ENCODE results near the gene DLL4. TPM values are rescaled to one million over a fixed set of nuclear protein-coding genes. Genes with fewer than 3 reads are reported as not detected.

DLL4 gene
- total RNA-seq, 2 donors from 2014 or later: 0.20 to 0.64 TPM

GRCh38 chr15:40943764-40944365, 14.7 kb downstream of the DLL4 start:
- H3K27ac Mint-ChIP-seq: no peak overlapping the region
- H3K4me3 Mint-ChIP-seq: no peak overlapping the region
- WGBS, 2 experiments (ENCODE audit: insufficient coverage in 1 of 2, insufficient read length in 1 of 2): 86 to 92% methylated on average over 6 to 9 of the region's 9 CpGs

DNA sequence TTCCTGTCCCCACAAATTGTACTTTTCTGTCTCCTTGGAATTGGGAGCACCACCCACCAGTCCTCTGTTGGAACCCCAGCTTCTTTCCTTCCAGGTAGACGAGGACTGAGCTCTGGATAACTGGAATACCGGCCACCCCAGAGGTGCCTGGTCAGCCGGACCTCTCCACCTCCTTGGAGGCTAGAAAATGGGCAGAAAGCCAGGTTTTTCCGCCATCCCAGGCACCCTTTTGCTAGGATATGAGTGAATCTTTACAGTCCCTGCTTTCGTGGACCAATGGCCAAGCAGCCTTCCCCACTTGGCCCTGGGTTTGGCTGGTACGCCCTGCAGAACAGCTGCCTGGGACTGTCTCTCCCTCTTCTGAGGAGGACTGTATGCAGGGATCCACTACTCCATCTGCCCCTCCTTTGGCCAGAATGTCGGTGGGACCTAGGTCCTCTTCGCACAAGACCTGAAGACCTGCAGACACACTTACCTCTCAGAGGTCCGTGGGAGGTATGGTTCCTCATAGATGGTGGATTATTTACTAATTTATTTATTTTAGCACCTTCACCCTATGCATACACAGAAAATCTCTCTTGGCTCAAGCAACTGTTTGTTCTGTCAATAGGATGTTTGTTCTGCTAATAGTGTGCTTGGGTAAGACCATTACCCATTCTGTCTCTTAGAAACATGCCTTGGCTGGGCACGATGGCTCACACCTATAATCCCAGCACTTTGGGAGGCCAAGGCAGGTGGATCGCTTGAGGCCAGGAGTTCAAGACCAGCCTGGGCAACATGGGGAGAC, 15.6 kb downstream of the DLL4 start:
- H3K27ac ChIP-seq (ENCODE audit: low read depth, low read length): no peak overlapping the region
- H3K9me3 Mint-ChIP-seq: no peaks in the 10 kb centered on the region

More at GRCh38 chr15:40943764-40944365, 14.7 kb downstream of the DLL4 start:
- Histone ChIP-seq H3K9ac (ENCODE audit: extremely low read depth, low read length, poor library complexity, severe bottlenecking) (no peak overlapping the region), H3K9me3 (ENCODE audit: control insufficient read depth, low read length) (no peaks in the 10 kb centered on the region), H3K27me3 (ENCODE audit: control insufficient read depth, insufficient read depth, low read length, poor library complexity, severe bottlenecking) (peaks cover 16% of the 10 kb centered on the region), H3K36me3 (ENCODE audit: control insufficient read depth, insufficient read depth, low read length) (no peaks in the 10 kb centered on the region), H3K4me3 (ENCODE audit: low read length) (no peak overlapping the region), H3K27ac (ENCODE audit: low read depth, low read length) (no peak overlapping the region), H3K4me1 (ENCODE audit: control insufficient read depth, insufficient read depth, low read length) (no peaks in the 10 kb centered on the region)
- no peaks in the 10 kb centered on the region for H3K36me3 Mint-ChIP-seq (ENCODE audit: low read depth)
- peaks cover 18% of the 10 kb centered on the region for H3K4me1 Mint-ChIP-seq
- peaks cover 78% of the 10 kb centered on the region for H3K27me3 Mint-ChIP-seq (ENCODE audit: insufficient read depth)
- no peaks in the 10 kb centered on the region for H3K9me3 Mint-ChIP-seq
- DNase-seq: no peak
- TF ChIP-seq CTCF (conservative IDR thresholded peaks at IDR 0.05): no peak

More for the DNA sequence above, 15.6 kb downstream of the DLL4 start:
- H3K4me1 ChIP-seq (ENCODE audit: control insufficient read depth, insufficient read depth, low read length): no peaks in the 10 kb centered on the region
- DNase-seq: no peak
- Mint-ChIP-seq H3K27ac (no peak overlapping the region), H3K4me1 (peaks cover 23% of the 10 kb centered on the region), H3K27me3 (ENCODE audit: insufficient read depth) (peaks cover 75% of the 10 kb centered on the region), H3K36me3 (ENCODE audit: low read depth) (no peaks in the 10 kb centered on the region), H3K4me3 (no peak overlapping the region)
- WGBS, 2 experiments (ENCODE audit: insufficient coverage in 1 of 2, insufficient read length in 1 of 2): 90 to 92% methylated on average over 8 to 10 of the region's 11 CpGs
- no peak for TF ChIP-seq CTCF (conservative IDR thresholded peaks at IDR 0.05)
- H3K9me3 ChIP-seq (ENCODE audit: control insufficient read depth, low read length): no peaks in the 10 kb centered on the region
- no peak overlapping the region for H3K9ac ChIP-seq (ENCODE audit: extremely low read depth, low read length, poor library complexity, severe bottlenecking)
- no peak overlapping the region for H3K4me3 ChIP-seq (ENCODE audit: low read length)
- no peaks in the 10 kb centered on the region for H3K36me3 ChIP-seq (ENCODE audit: control insufficient read depth, insufficient read depth, low read length)
- H3K27me3 ChIP-seq (ENCODE audit: control insufficient read depth, insufficient read depth, low read length, poor library complexity, severe bottlenecking): peaks cover 16% of the 10 kb centered on the region
